GM18867 (cell line): Measurements from ENCODE around the gene ZNF800.

Experiments
- ATAC-seq: cut with Tn5 transposase; IDR thresholded peaks from one replicate; pipeline ENCODE4 v1.9.1; 2021; ENCODE audit warnings: mild to moderate bottlenecking, moderate library complexity; ENCODE audit not compliant: unreplicated experiment

The ZNF800 gene

GRCh38 chr7:127390817-127391590, 1.5 kb downstream of the ZNF800 start:
- no peak for ATAC-seq

GRCh38 chr7:127390186-127390816, 2.2 kb downstream of the ZNF800 start:
- no peak for ATAC-seq

- no peak for ATAC-seq
Observed at GRCh38 chr7:127389321-127389720, 3.2 kb downstream of the ZNF800 start.

- ATAC-seq = no peak
Observed at GRCh38 chr7:127387974-127388373, 4.5 kb downstream of the ZNF800 start.

GRCh38 chr7:127383123-127383835, 9.2 kb downstream of the ZNF800 start:
- ATAC-seq = no peak

GRCh38 chr7:127382301-127383085, 10.0 kb downstream of the ZNF800 start:
- ATAC-seq = no peak

GRCh38 chr7:127380479-127380878, 12.0 kb downstream of the ZNF800 start:
- no peak for ATAC-seq

GRCh38 chr7:127379642-127380041, 12.9 kb downstream of the ZNF800 start:
- no peak for ATAC-seq

- ATAC-seq = no peak
Observed at GRCh38 chr7:127378537-127378936, 14.0 kb downstream of the ZNF800 start.

GRCh38 chr7:127377425-127377824, 15.1 kb downstream of the ZNF800 start:
- no peak for ATAC-seq

GRCh38 chr7:127375631-127376030, 16.9 kb downstream of the ZNF800 start:
- no peak for ATAC-seq

GRCh38 chr7:127367679-127368078, 24.8 kb downstream of the ZNF800 start:
- ATAC-seq = no peak

GRCh38 chr7:127366680-127367079, 25.8 kb downstream of the ZNF800 start:
- ATAC-seq = no peak

GRCh38 chr7:127365957-127366315, 26.6 kb downstream of the ZNF800 start:
- no peak for ATAC-seq

- no peak for ATAC-seq
Observed at GRCh38 chr7:127365164-127365956, 27.1 kb downstream of the ZNF800 start.

- no peak for ATAC-seq
Observed at GRCh38 chr7:127362364-127363027, 30.0 kb downstream of the ZNF800 start.

GRCh38 chr7:127361736-127362135, 30.8 kb downstream of the ZNF800 start:
- ATAC-seq = no peak

- no peak for ATAC-seq
Observed at GRCh38 chr7:127359011-127359410, 33.5 kb downstream of the ZNF800 start.

GRCh38 chr7:127353897-127354296, 38.6 kb downstream of the ZNF800 start:
- ATAC-seq = no peak

GRCh38 chr7:127350586-127350985, 41.9 kb downstream of the ZNF800 start:
- no peak for ATAC-seq
